Hepatocyte (in vitro differentiated cells): Measurements from ENCODE around the gene LCE1F. TPM values are rescaled to one million over a fixed set of nuclear protein-coding genes. Genes with fewer than 3 reads are reported as not detected.

Experiments
- DNase-seq: peaks from one replicate; pipeline ENCODE4 v3.0.0-alpha.2; 2016; ENCODE audit warnings: low spot score
- H2AFZ ChIP-seq: fragments of 200-600 bp; sonication (generic); 2 replicates; pipeline ENCODE4 v1.6.0; 2016; ENCODE audit warnings: antibody characterized with exemption, mild to moderate bottlenecking
- H3K27ac ChIP-seq: fragments of 200-600 bp; sonication (generic); 2 replicates; pipeline ENCODE4 v1.5.1; 2016; ENCODE audit warnings: mild to moderate bottlenecking
- H3K27me3 ChIP-seq: fragments of 200-600 bp; sonication (generic); 2 replicates; pipeline ENCODE4 v1.6.1; 2016
- H3K36me3 ChIP-seq: fragments of 200-600 bp; sonication (generic); replicated peaks from 2 replicates; pipeline ENCODE4 v1.5.1; 2016; ENCODE audit warnings: low read depth; ENCODE audit not compliant: insufficient read depth
- H3K4me1 ChIP-seq: fragments of 200-600 bp; sonication (generic); 2 replicates; pipeline ENCODE4 v1.5.1; 2016; ENCODE audit warnings: mild to moderate bottlenecking, moderate library complexity; ENCODE audit not compliant: insufficient read depth
- H3K4me2 ChIP-seq: fragments of 200-600 bp; sonication (generic); 2 replicates; pipeline ENCODE4 v1.6.0; 2016
- H3K4me3 ChIP-seq: fragments of 200-600 bp; sonication (generic); 2 replicates; pipeline ENCODE4 v1.5.1; 2016; ENCODE audit warnings: mild to moderate bottlenecking
- H3K79me2 ChIP-seq: fragments of 200-600 bp; sonication (generic); 2 replicates; pipeline ENCODE4 v1.6.0; 2017; ENCODE audit warnings: mild to moderate bottlenecking
- H3K9me2 ChIP-seq: fragments of 200-600 bp; sonication (generic); replicated peaks from 2 replicates; pipeline ENCODE4 v1.6.0; 2017; ENCODE audit warnings: mild to moderate bottlenecking; ENCODE audit not compliant: insufficient read depth
- H3K9me3 ChIP-seq: fragments of 200-600 bp; sonication (generic); 2 replicates; pipeline ENCODE4 v1.5.1; 2016; ENCODE audit warnings: low read depth, mild to moderate bottlenecking
- H4K20me1 ChIP-seq: fragments of 200-600 bp; sonication (generic); 2 replicates; pipeline ENCODE4 v1.6.0; 2016; ENCODE audit warnings: mild to moderate bottlenecking; ENCODE audit not compliant: insufficient read depth, poor library complexity, severe bottlenecking
- CTCF ChIP-seq: fragments of 200-600 bp; sonication (generic); IDR thresholded peaks from 2 replicates; pipeline ENCODE4 v1.5.1; 2016; ENCODE audit warnings: antibody characterized with exemption, mild to moderate bottlenecking; ENCODE audit not compliant: poor library complexity
- EZH2 ChIP-seq: fragments of 200-600 bp; sonication (generic); IDR thresholded peaks from 2 replicates; pipeline ENCODE4 v1.6.1; 2016; ENCODE audit warnings: antibody characterized with exemption, mild to moderate bottlenecking, borderline replicate concordance
- EZH2phosphoT487 ChIP-seq: fragments of 200-600 bp; sonication (generic); IDR thresholded peaks from one replicate; pipeline ENCODE4 v1.6.1; 2018; ENCODE audit warnings: antibody characterized with exemption, mild to moderate bottlenecking, low read depth, moderate library complexity; ENCODE audit not compliant: unreplicated experiment, severe bottlenecking
- WGBS: methylation state at CpG from one replicate; pipeline ENCODE4 v1.1.6; 2016; ENCODE audit warnings: low lambda C conversion rate; ENCODE audit errors: missing lambda C conversion rate; 5-methylcytosine and 5-hydroxymethylcytosine counted together
- polyA plus RNA-seq: library from polyadenylated mRNA; unstranded; fragments of >200 nt; fragmentation: Nextera tagmentation; extraction: Ambion mirVana; gene quantifications from 2 replicates; pipeline ENCODE4 v1.2.1, GENCODE V29; 2016
- total RNA-seq: library from RNA; depleted of rRNA; stranded (reverse); fragments of >200 nt; gene quantifications from 2 replicates; pipeline ENCODE4 v1.2.3, GENCODE V29; 2014

LCE1F gene
- total and polyA plus RNA-seq, 2 experiments from 2014 or later, result not detected

DNA sequence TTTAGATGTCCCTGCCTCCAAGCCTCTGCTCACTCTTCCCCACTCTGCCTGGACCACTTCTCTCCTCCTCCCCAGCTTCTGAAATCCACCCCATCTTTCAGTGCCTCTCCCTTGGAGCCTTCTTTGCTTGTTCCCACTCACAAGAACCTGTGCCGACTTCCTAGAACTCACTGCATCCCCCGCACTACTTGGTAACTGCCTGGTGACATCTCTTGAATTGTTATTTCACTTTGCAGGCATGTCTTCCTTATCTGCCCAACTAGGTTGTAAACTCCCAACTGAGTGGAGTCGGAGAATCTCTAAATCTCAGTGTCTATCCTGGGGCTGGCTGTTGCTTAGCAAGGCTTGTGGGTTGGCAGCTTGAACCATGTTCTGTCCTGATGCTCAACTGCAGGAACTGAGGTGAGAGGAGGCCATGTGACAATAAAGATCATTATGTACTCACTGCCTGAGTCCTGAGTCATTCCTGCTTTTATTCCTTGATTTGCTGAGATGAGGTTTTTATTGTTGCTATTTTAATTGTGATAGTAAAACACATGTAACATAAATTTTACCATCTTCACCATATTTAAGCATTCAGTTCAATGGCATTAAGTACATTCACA, 13.2 kb upstream of the LCE1F start:
- H3K4me3 ChIP-seq, result no peak overlapping the region
- 77% methylated on average over 3 of the region's 3 CpGs for WGBS
- H3K4me1 ChIP-seq, result no peaks in the 10 kb centered on the region
- H3K9me2 ChIP-seq, result no peaks in the 10 kb centered on the region
- no peaks in the 10 kb centered on the region for H3K36me3 ChIP-seq
- DNase-seq, result no peak
- no peaks in the 10 kb centered on the region for H4K20me1 ChIP-seq
- H3K9me3 ChIP-seq, result no peaks in the 10 kb centered on the region
- no peak for TF ChIP-seq EZH2
- TF ChIP-seq CTCF, result no peak
- TF ChIP-seq EZH2phosphoT487, result no peak
- H3K27ac ChIP-seq, result no peak overlapping the region
- no peak overlapping the region for H3K4me2 ChIP-seq
- no peak overlapping the region for H2AFZ ChIP-seq
- no peaks in the 10 kb centered on the region for H3K27me3 ChIP-seq
- H3K79me2 ChIP-seq, result no peaks in the 10 kb centered on the region

DNA sequence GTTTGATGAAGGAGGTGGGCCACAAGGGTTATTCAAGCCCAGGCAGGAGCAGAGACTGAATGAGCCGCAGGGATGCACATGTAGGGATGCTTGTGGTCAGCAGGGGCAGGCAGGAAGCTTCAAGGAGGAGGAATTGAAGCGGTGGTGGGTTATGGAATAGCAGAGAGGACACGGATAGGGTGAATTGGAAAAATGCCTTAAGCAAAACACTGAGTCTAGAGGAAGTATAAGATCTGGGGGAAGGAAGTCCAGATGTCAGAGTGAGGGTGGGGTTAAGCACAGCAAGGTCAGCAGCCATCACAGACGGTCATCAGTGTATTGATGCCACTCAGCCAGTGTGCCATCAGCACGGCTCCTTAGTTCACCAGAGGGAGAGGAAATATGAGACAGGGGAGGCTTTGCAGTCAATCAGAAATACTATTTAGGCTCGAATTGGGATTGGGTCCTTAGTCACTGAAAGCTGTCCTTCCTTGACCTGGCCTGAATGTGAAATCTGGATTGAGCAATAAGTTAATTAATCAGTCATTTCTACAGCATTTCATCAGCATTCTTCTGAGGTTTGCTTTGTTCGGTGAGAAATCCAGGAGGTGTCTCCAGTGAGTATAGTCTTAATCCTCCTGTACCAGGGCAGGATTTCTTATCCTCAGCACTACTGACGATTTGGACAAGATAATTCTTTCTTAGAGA, 6.0 kb upstream of the LCE1F start:
- H2AFZ ChIP-seq, result no peak overlapping the region
- no peak overlapping the region for H3K4me3 ChIP-seq
- H3K36me3 ChIP-seq, result no peaks in the 10 kb centered on the region
- H3K27ac ChIP-seq, result no peak overlapping the region
- H3K4me2 ChIP-seq, result no peak overlapping the region
- H3K79me2 ChIP-seq, result no peaks in the 10 kb centered on the region
- DNase-seq, result no peak
- H3K9me2 ChIP-seq, result no peaks in the 10 kb centered on the region
- H3K9me3 ChIP-seq, result peaks cover 3% of the 10 kb centered on the region
- H4K20me1 ChIP-seq, result no peaks in the 10 kb centered on the region
- TF ChIP-seq CTCF, result no peak
- TF ChIP-seq EZH2, result no peak
- no peak for TF ChIP-seq EZH2phosphoT487
- no peaks in the 10 kb centered on the region for H3K4me1 ChIP-seq
- no peaks in the 10 kb centered on the region for H3K27me3 ChIP-seq
- 42% methylated on average over 8 of the region's 8 CpGs for WGBS

GRCh38 chr1:152770411-152770810, 4.5 kb upstream of the LCE1F start:
- no peak overlapping the region for H3K4me2 ChIP-seq
- peaks cover 5% of the 10 kb centered on the region for H3K9me3 ChIP-seq
- TF ChIP-seq CTCF (no peak), EZH2phosphoT487 (no peak), EZH2 (no peak)
- H3K36me3 ChIP-seq, result no peaks in the 10 kb centered on the region
- no peak for DNase-seq
- H3K79me2 ChIP-seq, result no peaks in the 10 kb centered on the region
- H3K27ac ChIP-seq, result no peak overlapping the region
- 38% methylated on average over 1 of the region's 1 CpG for WGBS
- H2AFZ ChIP-seq, result no peak overlapping the region
- no peaks in the 10 kb centered on the region for H3K9me2 ChIP-seq
- no peaks in the 10 kb centered on the region for H4K20me1 ChIP-seq
- no peak overlapping the region for H3K4me3 ChIP-seq
- H3K27me3 ChIP-seq, result no peaks in the 10 kb centered on the region
- H3K4me1 ChIP-seq, result no peaks in the 10 kb centered on the region
